AG10803 (cell line): ENCODE data around the gene GPI.
"Not testable (repeated sequence)": the region's sequence is repeated elsewhere in the genome, so short reads cannot be mapped to it uniquely, and the experiment has no call there.

Experiments used
- DNase-seq: peaks from one replicate; pipeline ENCODE4 v3.0.0; 2010; ENCODE audit warnings: low read depth
- H3K4me3 ChIP-seq: 2 replicates; pipeline ENCODE4 v1.5.1; 2011; ENCODE audit warnings: mild to moderate bottlenecking, low read length, control low read depth
- TF ChIP-seq, protein P1 (sequence below): conservative IDR thresholded peaks from 2 replicates; pipeline ENCODE4 v1.5.1; 2011; ENCODE audit warnings: mild to moderate bottlenecking, low read length, control low read depth, inconsistent platforms

GPI gene

DNA sequence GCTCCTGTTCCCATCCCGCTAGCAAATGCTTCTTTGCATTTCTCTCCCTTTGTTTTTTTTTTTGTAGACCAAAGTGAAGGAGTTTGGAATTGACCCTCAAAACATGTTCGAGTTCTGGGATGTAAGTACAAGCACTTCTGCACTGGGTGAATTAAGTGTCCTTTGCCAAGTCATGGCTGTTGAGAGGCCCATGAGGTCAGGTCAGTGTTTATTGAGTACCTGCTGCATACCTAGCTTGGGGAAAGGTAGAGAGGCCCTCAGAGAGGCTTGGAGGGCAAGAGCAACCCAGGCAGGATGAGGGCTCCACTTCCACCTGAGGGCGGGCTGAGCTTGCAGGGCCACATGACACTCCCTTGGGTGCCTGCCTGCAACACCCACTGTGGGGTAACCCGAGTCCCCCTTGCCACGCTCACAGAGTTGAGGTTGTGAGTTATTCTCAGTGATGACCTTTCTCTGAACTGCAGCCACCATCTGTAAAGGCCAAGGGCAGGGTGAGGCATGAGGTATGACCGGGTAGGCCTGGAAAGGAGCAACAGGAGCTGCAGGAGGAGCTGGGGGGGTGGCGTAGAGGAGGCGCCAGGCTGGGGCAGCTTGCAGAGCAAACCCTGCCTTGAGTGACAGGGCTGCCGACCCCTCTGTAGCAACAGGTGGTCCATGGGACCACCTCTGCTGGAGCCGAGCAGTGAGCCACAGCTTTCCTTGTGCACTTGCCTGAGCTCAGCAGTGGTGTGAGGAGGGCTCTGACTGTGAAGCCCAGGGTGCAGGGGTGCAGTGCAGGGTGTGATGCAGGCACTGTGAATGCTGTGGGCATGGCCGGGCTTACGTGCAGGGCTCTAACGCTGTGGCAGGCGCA, 16.6 kb downstream of the GPI start:
- TF ChIP-seq, protein P1, sequence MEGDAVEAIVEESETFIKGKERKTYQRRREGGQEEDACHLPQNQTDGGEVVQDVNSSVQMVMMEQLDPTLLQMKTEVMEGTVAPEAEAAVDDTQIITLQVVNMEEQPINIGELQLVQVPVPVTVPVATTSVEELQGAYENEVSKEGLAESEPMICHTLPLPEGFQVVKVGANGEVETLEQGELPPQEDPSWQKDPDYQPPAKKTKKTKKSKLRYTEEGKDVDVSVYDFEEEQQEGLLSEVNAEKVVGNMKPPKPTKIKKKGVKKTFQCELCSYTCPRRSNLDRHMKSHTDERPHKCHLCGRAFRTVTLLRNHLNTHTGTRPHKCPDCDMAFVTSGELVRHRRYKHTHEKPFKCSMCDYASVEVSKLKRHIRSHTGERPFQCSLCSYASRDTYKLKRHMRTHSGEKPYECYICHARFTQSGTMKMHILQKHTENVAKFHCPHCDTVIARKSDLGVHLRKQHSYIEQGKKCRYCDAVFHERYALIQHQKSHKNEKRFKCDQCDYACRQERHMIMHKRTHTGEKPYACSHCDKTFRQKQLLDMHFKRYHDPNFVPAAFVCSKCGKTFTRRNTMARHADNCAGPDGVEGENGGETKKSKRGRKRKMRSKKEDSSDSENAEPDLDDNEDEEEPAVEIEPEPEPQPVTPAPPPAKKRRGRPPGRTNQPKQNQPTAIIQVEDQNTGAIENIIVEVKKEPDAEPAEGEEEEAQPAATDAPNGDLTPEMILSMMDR, result no peak
- no peak for DNase-seq
- H3K4me3 ChIP-seq, result no peak overlapping the region

DNA sequence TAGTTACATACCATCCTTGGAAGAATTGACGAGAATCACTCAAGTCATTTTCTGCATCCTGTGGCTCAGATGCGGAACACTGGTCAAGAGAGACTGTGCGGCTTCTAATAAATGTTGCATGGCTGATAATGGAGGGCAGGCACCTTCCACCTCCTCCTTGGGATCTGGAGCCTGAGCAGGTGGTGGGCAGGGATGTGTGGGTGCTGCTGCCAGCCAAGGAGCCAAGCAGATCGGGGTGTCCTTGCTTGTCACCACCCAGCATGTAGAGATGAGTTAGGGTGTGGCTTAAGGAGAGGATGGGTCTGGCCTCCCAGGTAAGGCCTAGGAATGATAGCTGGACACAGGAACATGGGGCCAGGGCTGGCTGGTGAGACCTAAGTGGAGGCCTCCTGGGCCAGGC, 17.5 kb downstream of the GPI start:
- TF ChIP-seq, protein P1, result no peak
- DNase-seq, result no peak

DNA sequence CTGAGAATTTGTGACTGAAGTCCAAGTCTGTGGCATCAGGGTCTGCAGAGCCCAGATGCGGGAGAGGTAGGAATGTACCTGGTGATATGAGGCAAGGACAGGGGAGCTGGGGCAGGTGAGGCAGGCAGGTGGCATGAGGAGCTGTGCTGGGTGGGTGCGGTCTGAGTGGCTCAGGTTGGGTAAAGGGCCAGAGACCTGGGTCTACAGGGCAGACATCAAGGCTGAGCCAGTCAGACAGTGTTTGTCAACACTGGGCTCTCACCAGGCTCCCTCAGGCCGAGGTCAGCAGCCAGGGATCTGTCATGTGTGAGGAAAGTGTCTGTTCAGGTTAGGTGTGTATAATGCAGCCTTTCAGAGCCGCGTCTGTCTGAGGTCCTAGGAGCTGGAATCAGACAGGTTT, 18.6 kb downstream of the GPI start:
- H3K4me3 ChIP-seq, result no peak overlapping the region
- TF ChIP-seq, protein P1, result no peak
- DNase-seq, result no peak

More for the DNA sequence above, 17.5 kb downstream of the GPI start:
- H3K4me3 ChIP-seq, result no peak overlapping the region

DNA sequence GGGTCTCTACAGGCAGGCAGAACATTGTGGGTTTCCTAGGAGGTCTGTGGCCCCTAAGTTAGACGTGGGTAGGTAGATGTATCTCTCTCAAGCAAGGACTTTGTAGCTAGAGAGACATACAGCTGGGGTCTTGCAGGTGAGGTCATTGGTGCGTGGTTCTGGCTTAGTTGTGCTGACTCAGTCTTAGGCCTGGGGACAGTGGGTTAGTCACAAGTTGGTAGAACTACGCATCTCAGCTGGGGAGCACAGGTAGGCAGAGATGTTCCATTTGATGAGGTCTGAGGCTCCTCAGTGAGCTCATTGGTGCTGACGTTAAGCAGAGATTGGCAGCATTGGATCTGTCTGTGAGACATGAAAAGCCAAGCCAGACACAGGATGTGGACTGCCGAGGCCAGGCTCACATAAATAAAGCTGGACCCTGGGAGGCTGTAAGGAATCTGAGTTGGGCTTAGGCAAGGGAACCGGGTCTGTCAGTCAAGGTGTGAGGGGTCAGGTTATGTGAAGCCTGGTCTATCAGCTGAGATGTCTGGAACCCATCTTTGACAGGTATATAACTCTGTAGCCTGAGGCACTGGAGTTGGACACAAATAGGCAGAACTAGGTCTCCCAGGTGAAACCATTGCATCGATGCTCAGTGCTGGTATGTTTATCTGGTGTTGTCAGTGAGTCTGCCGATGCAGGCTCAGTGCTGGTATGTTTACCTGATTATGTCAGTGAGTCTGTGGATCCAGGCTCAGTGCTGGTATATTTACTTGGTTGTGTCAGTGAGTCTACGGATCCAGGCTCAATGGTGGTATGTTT, 21.8 kb downstream of the GPI start:
- DNase-seq, result no peak
- TF ChIP-seq, protein P1, result no peak
- H3K4me3 ChIP-seq, result no peak overlapping the region

DNA sequence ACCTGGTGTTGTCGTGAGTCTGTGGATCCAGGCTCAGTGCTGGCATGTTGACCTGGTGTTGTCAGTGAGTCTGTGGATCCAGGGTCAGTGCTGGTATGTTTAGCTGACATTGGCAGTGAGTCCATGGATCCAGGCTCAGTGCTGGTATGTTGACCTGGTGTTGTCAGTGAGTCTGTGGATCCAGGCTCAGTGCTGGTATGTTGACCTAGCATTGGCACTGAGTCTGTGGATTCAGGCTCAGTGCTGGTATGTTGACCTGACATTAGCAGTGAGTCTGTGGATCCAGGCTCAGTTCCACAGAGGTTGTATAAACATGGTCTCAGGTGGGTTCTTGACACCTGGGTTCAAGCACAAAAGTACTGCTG, 22.4 kb downstream of the GPI start:
- no peak overlapping the region for H3K4me3 ChIP-seq
- TF ChIP-seq, protein P1, result no peak
- DNase-seq, result no peak

DNA sequence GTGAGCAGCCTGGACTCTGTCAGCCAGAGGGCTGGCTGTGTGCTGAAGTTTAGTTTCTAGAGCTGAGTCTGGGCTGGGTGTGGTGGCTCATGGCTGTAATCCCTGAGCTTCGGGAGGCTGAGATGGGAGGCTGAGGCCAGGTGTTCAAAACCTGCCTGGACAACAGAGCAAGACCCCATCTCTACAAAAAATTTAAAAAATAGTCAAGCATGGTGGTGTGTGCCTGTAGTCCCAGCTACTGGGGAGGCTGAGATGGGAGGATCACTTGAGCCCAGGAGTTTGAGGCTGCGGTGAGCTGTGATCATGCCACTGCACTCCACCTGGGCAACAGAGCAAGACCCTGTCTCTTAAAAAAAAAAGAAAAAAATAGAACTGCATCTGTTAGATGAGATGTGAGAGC, 23.7 kb downstream of the GPI start:
- H3K4me3 ChIP-seq, DNase-seq: not testable (repeated sequence)

DNA sequence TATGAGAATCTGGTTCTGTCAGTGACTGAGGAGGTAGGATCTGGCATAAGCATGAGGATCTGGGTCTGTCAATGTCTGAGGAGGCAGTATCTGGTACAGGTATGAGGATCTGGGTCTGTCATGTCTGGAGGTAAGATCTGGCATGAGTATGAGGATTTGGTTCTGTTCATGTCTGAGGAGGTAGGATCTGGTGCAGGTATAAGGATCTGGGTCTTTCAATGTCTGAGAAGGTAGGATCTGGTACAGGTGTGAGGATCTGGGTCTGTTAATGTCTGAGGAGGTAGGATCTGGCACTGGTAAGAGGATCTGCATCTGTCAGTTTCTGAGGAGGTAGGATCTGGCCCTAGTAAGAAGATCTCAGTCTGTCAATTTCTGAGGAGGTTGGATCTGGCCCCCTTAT, 26.8 kb downstream of the GPI start:
- H3K4me3 ChIP-seq, result no peak overlapping the region
- TF ChIP-seq, protein P1, result no peak
- no peak for DNase-seq
